Measurements from ENCODE around the gene SUN5. TPM values are rescaled to one million over a fixed set of nuclear protein-coding genes. Genes with fewer than 3 reads are reported as not detected.
"Not testable (repeated sequence)": the region's sequence is repeated elsewhere in the genome, so short reads cannot be mapped to it uniquely, and the experiment has no call there.

The SUN5 gene
- total and polyA plus RNA-seq, 5 donors from 2014 or later: not detected

DNA sequence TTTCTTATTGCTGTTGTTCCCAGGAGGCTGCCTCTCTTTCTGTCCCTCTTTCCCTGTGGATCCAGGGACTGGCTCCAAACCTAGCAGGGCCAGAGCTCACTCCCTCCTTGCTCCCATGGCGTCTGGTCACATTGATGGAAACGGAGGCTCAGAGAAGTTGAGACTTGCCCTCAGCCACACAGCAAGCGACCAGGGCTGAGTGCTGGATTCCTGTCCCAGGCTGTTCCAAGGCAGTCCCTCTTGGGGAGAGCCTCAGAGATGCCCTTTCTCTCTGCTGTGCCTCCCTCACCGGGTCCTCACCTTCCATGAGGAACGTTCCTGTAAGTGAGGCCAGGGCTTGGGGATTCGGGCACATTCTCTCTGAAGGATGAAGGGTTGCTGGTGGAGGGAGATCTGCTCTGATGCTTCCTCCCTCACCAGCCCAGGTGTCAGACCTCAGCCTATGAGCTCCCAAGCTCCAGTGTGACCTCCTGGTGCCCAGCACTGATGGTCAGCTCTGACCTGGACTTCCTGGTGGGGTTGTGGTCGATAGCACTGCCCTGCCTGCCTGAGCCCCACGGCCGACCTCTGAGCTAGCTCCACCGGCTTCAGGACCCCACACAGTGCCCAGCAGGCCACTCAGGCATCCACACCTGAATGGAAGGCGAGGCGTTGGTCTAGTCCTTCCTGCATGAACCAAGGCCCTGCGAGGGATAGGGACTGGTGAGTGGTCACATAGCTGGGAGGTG lies 26.8 kb downstream of the SUN5 start:
- peaks cover 37% of the 10 kb centered on the region for H3K4me1 ChIP-seq (ENCODE audit: control insufficient read depth, insufficient read depth, low read length, poor library complexity, severe bottlenecking)

DNA sequence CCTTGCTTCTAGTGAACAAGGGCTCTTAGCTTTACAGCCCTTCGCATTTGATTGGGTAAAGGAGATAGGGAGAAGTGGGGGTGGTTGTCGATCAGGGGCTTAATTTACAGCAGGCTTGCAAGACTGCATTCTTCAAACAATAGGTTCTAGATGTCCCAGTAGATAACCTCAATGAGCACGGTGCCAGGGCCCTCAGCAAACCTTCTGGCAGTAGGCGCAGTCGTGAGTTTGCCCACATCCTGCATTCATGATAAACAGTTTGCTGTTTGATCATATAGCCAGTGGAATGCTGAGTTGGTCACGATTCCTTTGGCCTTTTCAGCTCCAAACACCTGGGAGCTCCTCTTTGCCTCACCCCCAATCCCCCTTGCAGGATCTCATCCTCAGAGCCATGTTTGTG lies 27.5 kb downstream of the SUN5 start:
- Histone ChIP-seq H3K4me3 (ENCODE audit: low read depth, low read length) (no peak overlapping the region), H3K27me3 (ENCODE audit: control insufficient read depth, insufficient read depth, low read length) (no peaks in the 10 kb centered on the region), H3K36me3 (ENCODE audit: control insufficient read depth, insufficient read depth, low read length) (no peaks in the 10 kb centered on the region), H3K4me1 (ENCODE audit: control insufficient read depth, insufficient read depth, low read length, poor library complexity, severe bottlenecking) (peaks cover 44% of the 10 kb centered on the region), H3K9me3 (ENCODE audit: control insufficient read depth in 2 of 2, low read length in 2 of 2) (peaks cover 0 to 10% of the 10 kb centered on the region in 2 experiments), H3K27ac (ENCODE audit: insufficient read depth, low read length, poor library complexity, severe bottlenecking) (peak overlapping the region; percentile 25)
- Mint-ChIP-seq H3K9me3 (peaks cover 0 to 16% (median 0%) of the 10 kb centered on the region in 7 donors), H3K27ac (peak overlapping the region; percentile 79 to 94 (median 89)), H3K4me3 (peak overlapping the region in 2 of 4 donors; percentile 55 to 57), H3K36me3 (peaks cover 5% of the 10 kb centered on the region), H3K27me3 (no peaks in the 10 kb centered on the region), H3K4me1 (peaks cover 6 to 41% (median 16%) of the 10 kb centered on the region in 4 donors)
- DNase-seq (peak in 1 of 3 donors; percentile 51), ATAC-seq (ENCODE audit: low read depth in 2 of 2) (no peak)

More for the DNA sequence above, 26.8 kb downstream of the SUN5 start:
- Mint-ChIP-seq H3K9me3 (peaks cover 0 to 16% (median 0%) of the 10 kb centered on the region in 7 donors), H3K4me1 (peaks cover 6 to 46% (median 19%) of the 10 kb centered on the region in 4 donors), H3K27me3 (no peaks in the 10 kb centered on the region), H3K27ac (peak overlapping the region; percentile 38 to 89 (median 79)), H3K36me3 (peaks cover 5% of the 10 kb centered on the region), H3K4me3 (peak overlapping the region in 1 of 4 donors; percentile 57)
- DNase-seq: no peak
- Histone ChIP-seq H3K27ac (ENCODE audit: insufficient read depth, low read length, poor library complexity, severe bottlenecking) (no peak overlapping the region), H3K4me3 (ENCODE audit: low read depth, low read length) (no peak overlapping the region), H3K9me3 (ENCODE audit: control insufficient read depth in 2 of 2, low read length in 2 of 2) (peaks cover 0 to 10% of the 10 kb centered on the region in 2 experiments), H3K36me3 (ENCODE audit: control insufficient read depth, insufficient read depth, low read length) (no peaks in the 10 kb centered on the region), H3K27me3 (ENCODE audit: control insufficient read depth, insufficient read depth, low read length) (no peaks in the 10 kb centered on the region)
- ATAC-seq (ENCODE audit: low read depth in 2 of 2): no peak

DNA sequence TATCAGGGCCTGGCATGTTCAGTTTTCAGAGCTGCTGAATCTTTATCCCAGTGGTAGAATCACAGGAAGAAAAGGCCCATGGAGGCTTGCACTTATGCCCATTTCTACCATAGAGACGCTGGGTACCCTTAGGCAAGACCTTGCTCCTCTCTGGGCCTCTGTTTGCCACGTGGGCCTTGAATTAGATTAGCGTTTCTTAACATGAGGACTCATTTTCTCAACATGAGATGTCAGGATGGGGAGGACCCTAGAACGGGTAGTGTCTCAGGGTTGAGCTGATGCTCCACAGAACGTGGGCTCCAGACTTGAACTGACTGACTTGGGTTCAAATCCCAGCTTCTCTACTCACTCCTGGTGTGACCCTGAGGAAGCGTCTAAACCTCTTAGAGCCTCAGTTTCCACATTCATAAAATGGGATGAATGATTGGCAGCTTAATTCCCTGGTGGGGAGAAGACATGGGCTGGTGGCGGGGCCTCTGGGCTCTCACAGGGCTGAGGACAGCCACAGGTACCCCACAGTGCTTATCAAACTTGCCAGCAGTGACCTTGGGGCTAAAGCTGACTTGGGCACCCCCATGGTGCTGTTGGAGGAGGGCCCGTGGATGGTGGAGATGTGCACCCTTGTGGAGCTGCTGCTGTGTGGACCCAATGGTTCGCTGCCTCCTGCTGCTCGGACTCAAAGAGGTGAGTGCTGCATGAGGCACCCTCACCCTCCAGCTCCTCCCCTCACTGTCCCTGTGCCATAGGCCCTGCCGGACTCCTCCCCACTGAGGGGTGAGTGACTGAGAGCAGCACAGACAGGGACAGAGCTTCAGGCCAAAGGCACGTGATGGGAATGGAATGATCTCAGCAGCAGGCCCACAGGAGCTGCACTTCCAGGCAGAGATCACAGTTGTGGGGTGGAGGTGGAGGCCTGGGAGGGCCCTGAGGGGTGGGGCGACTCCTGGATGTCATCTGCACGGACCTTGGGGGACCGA lies 28.2 kb downstream of the SUN5 start:
- Histone ChIP-seq H3K4me3 (ENCODE audit: low read depth, low read length) (no peak overlapping the region), H3K27ac (ENCODE audit: insufficient read depth, low read length, poor library complexity, severe bottlenecking) (peak overlapping the region; percentile 25), H3K27me3 (ENCODE audit: control insufficient read depth, insufficient read depth, low read length) (no peaks in the 10 kb centered on the region), H3K9me3 (ENCODE audit: control insufficient read depth in 2 of 2, low read length in 2 of 2) (peaks cover 0 to 10% of the 10 kb centered on the region in 2 experiments), H3K4me1 (ENCODE audit: control insufficient read depth, insufficient read depth, low read length, poor library complexity, severe bottlenecking) (peaks cover 51% of the 10 kb centered on the region), H3K36me3 (ENCODE audit: control insufficient read depth, insufficient read depth, low read length) (no peaks in the 10 kb centered on the region)
- H3K9me3 Mint-ChIP-seq: peaks cover 0 to 16% (median 0%) of the 10 kb centered on the region in 7 donors
- H3K4me3 Mint-ChIP-seq: peak overlapping the region in 3 of 4 donors; percentile 40 to 57 (median 55)
- DNase-seq: no peak
- H3K27me3 Mint-ChIP-seq: no peaks in the 10 kb centered on the region
- H3K36me3 Mint-ChIP-seq: peaks cover 5% of the 10 kb centered on the region
- H3K4me1 Mint-ChIP-seq: peaks cover 6 to 34% (median 15%) of the 10 kb centered on the region in 4 donors
- H3K27ac Mint-ChIP-seq: peak overlapping the region; percentile 83 to 94 (median 89)
- ATAC-seq (ENCODE audit: low read depth in 2 of 2): no peak

DNA sequence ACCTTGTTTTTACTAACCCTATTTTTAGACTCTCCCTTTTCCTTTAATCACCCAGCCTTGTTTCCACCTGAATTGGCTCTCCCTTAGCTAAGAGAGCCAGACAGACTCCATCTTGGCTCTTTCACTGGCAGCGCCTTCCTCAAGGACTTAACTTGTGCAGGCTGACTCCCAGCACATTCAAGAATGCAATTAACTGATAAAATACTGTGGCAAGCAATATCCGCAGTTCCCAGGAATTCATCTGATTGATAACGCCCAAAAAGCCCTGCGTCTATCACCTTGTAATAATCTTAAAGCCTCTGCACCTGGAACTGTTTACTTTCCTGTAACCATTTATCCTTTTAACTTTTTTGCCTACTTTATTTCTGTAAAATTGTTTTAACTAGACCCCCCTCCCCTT lies 29.1 kb downstream of the SUN5 start:
- H3K4me1 ChIP-seq (ENCODE audit: control insufficient read depth, insufficient read depth, low read length, poor library complexity, severe bottlenecking): peaks cover 60% of the 10 kb centered on the region
- not testable (repeated sequence) for H3K9me3 ChIP-seq (ENCODE audit: control insufficient read depth in 2 of 2, low read length in 2 of 2); H3K27me3 Mint-ChIP-seq; H3K36me3 Mint-ChIP-seq; H3K36me3 ChIP-seq (ENCODE audit: control insufficient read depth, insufficient read depth, low read length); H3K27ac ChIP-seq (ENCODE audit: insufficient read depth, low read length, poor library complexity, severe bottlenecking); H3K27me3 ChIP-seq (ENCODE audit: control insufficient read depth, insufficient read depth, low read length); ATAC-seq (ENCODE audit: low read depth in 2 of 2); DNase-seq; H3K4me3 ChIP-seq (ENCODE audit: low read depth, low read length)
- peaks cover 6 to 34% (median 17%) of the 10 kb centered on the region in 4 donors for H3K4me1 Mint-ChIP-seq
- peaks cover 0 to 16% (median 0%) of the 10 kb centered on the region in 7 donors for H3K9me3 Mint-ChIP-seq
- peak overlapping the region in 3 of 4 donors; percentile 22 to 51 (median 40) for H3K4me3 Mint-ChIP-seq
- H3K27ac Mint-ChIP-seq: peak overlapping the region in 1 of 3 donors; percentile 88

DNA sequence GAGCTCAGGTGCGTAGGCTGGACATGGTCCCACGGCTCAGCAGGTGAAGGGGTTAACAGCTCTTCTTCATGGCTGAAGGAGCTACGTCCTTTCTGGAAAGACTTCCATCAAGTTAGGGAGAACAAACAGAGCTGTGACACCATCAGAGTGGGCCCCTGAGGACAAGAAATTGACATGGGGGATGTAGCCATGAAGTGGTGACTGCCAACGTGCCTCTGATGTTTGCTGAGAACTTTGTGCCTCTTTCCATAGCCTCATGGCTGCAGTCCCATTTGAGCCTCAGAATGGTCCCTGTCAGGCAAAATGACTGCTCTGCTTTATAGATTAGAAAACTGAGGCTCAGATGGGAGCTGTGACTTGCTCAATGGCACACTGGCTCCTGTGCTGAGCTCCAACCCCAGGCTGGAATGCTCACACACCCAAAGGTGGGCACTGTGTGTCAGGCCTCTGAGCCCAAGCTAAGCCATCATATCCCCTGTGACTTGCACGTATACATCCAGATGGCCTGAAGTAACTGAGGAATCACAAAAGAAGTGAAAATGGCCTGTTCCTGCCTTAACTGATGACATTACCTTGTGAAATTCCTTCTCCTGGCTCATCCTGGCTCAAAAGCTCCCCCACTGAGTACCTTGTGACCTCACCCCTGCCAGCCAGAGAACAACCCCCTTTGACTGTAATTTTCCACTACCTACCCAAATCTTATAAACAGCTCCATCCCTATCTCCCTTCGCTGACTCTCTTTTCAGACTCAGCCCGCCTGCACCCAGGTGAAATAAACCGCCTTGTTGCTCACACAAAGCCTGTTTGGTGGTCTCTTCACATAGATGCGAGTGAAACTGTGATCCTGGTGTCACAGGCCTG lies 29.8 kb downstream of the SUN5 start:
- not testable (repeated sequence) for DNase-seq; H3K36me3 ChIP-seq (ENCODE audit: control insufficient read depth, insufficient read depth, low read length); H3K27me3 Mint-ChIP-seq; H3K36me3 Mint-ChIP-seq; H3K9me3 ChIP-seq (ENCODE audit: control insufficient read depth in 2 of 2, low read length in 2 of 2); H3K4me3 ChIP-seq (ENCODE audit: low read depth, low read length); H3K27me3 ChIP-seq (ENCODE audit: control insufficient read depth, insufficient read depth, low read length); ATAC-seq (ENCODE audit: low read depth in 2 of 2)
- peaks cover 67% of the 10 kb centered on the region for H3K4me1 ChIP-seq (ENCODE audit: control insufficient read depth, insufficient read depth, low read length, poor library complexity, severe bottlenecking)
- H3K9me3 Mint-ChIP-seq: peaks cover 0 to 16% (median 0%) of the 10 kb centered on the region in 7 donors
- peak overlapping the region; percentile 97 for H3K27ac ChIP-seq (ENCODE audit: insufficient read depth, low read length, poor library complexity, severe bottlenecking)
- H3K27ac Mint-ChIP-seq: peak overlapping the region in 1 of 3 donors; percentile 88
- H3K4me1 Mint-ChIP-seq: peaks cover 6 to 38% (median 24%) of the 10 kb centered on the region in 4 donors
- peak overlapping the region in 3 of 4 donors; percentile 13 to 77 (median 45) for H3K4me3 Mint-ChIP-seq

DNA sequence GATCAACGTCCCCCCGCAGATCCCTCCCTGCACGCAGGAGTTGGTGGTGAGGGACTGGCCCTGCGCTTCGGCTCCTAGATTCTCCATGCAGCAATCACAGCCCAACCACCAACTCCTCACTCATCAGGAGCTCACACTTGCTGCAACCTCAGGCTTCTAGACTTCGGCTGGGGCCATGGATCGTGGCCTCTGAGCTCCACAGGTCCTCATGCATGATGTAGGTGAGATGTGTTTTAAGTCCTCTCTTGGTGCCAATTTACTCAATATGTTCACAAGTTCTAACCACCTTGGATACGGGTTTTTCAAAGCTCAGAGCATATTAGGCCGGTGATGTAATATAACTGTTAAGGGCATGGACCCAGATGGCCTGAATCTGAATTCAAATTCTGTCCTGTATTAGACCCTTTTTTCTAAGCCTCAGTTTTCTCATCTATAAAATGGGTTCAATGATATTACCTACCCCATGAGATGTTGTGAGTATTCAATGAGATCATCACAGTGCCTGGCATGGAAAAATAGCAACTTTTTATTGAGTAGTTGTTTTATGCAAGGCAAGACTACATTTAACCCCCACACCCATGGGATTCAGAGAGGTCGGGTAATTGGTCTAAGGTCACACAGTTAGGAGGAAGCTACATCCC lies 31.0 kb downstream of the SUN5 start:
- no peaks in the 10 kb centered on the region for H3K36me3 ChIP-seq (ENCODE audit: control insufficient read depth, insufficient read depth, low read length)
- peaks cover 5% of the 10 kb centered on the region for H3K36me3 Mint-ChIP-seq
- peak overlapping the region in 2 of 4 donors; percentile 45 to 49 for H3K4me3 Mint-ChIP-seq
- peaks cover 0 to 10% of the 10 kb centered on the region in 2 experiments for H3K9me3 ChIP-seq (ENCODE audit: control insufficient read depth in 2 of 2, low read length in 2 of 2)
- no peak for ATAC-seq (ENCODE audit: low read depth in 2 of 2)
- H3K27ac ChIP-seq (ENCODE audit: insufficient read depth, low read length, poor library complexity, severe bottlenecking): peak overlapping the region; percentile 97
- H3K27me3 ChIP-seq (ENCODE audit: control insufficient read depth, insufficient read depth, low read length): no peaks in the 10 kb centered on the region
- peaks cover 0 to 16% (median 0%) of the 10 kb centered on the region in 7 donors for H3K9me3 Mint-ChIP-seq
- H3K4me1 ChIP-seq (ENCODE audit: control insufficient read depth, insufficient read depth, low read length, poor library complexity, severe bottlenecking): peaks cover 79% of the 10 kb centered on the region
- no peak for DNase-seq
- H3K4me1 Mint-ChIP-seq: peaks cover 12 to 49% (median 32%) of the 10 kb centered on the region in 4 donors
- H3K4me3 ChIP-seq (ENCODE audit: low read depth, low read length): peak overlapping the region; percentile 9
- no peak overlapping the region for H3K27ac Mint-ChIP-seq
- no peaks in the 10 kb centered on the region for H3K27me3 Mint-ChIP-seq
